ENCODE data around the gene ZBTB7C.

DNA sequence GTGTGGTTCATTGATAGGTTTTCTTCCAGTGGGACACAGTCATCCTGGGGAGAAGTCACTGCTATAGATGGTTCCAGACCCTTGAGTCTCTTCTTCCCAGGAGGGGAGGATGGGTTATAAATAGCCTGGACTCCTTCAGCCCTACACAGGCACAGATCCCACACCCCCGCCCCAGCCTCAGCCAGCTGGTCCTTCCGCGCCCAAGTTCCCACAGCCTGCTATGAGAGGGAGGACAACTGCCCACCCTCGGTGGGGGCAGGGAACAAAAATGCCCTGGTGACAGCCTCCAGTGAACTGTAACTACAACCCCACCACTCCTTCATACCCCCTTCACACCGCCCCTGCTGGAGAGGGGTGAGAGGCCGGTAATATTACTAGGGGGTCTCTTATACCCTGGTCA, 3.2 kb downstream of the ZBTB7C start:
- TF ChIP-seq CTCF (conservative IDR thresholded peaks at IDR 0.05; ENCODE audit: low read length) (no peak), EZH2phosphoT487 (IDR thresholded peaks at IDR 0.05; ENCODE audit: borderline replicate concordance) (no peak)

All from Loucy (cell line).